Panc1 (cell line): Measurements from ENCODE around the gene PLXNC1. TPM values are rescaled to one million over a fixed set of nuclear protein-coding genes. Genes with fewer than 3 reads are reported as not detected.

Experiments used
- ATAC-seq: fragments of 200-7000 bp; cut with Tn5 transposase; 2 replicates; pipeline ENCODE4 v1.9.1; 2020; ENCODE audit warnings: mild to moderate bottlenecking, moderate library complexity
- BruUV-seq: library from RNA; stranded (reverse); fragments of 400-500 nt; replicated peaks from 2 replicates; lab custom pipeline; 2021; lab: Mats Ljungman, UMichigan
- CTCF ChIA-PET: fragments of 300-600 bp; sonication (Branson Sonifier 250); formaldehyde crosslinking; loops from one replicate; lab custom pipeline; 2022; ENCODE audit warnings: antibody characterized with exemption; lab: Charles Lee
- POLR2A ChIA-PET: fragments of 300-600 bp; sonication (Branson Sonifier 250); formaldehyde crosslinking; loops from one replicate; lab custom pipeline; 2022; ENCODE audit warnings: antibody characterized with exemption; lab: Charles Lee
- DNase-seq: peaks from one replicate; pipeline ENCODE4 v3.0.0-alpha.2; 2010; ENCODE audit warnings: low read depth, low spot score
- H3K27ac ChIP-seq: 2 replicates; pipeline ENCODE4 v1.5.1; 2011; ENCODE audit warnings: mild to moderate bottlenecking, low read length, inconsistent platforms
- H3K27me3 ChIP-seq: fragments of 200-500 bp; sonication (Bioruptor generic); 2 replicates; pipeline ENCODE4 v1.6.0; 2014; ENCODE audit warnings: low read length, inconsistent platforms; ENCODE audit not compliant: control insufficient read depth, insufficient read depth
- H3K36me3 ChIP-seq: fragments of 200-500 bp; sonication (Bioruptor generic); 2 replicates; pipeline ENCODE4 v1.5.1; 2014; ENCODE audit warnings: inconsistent platforms, mild to moderate bottlenecking, low read length, moderate library complexity; ENCODE audit not compliant: control insufficient read depth, insufficient read depth
- H3K4me1 ChIP-seq: 2 replicates; pipeline ENCODE4 v1.5.1; 2011; ENCODE audit warnings: inconsistent platforms, mild to moderate bottlenecking, low read length, moderate library complexity; ENCODE audit not compliant: control insufficient read depth, insufficient read depth
- H3K4me3 ChIP-seq, 2 experiments: 2 replicates each; pipeline ENCODE4 v1.5.1; 2011 to 2012; ENCODE audit warnings: low read depth in 2 of 2, low read length in 2 of 2, mild to moderate bottlenecking in 2 of 2, inconsistent platforms in 1 of 2, moderate library complexity in 1 of 2
- H3K9me3 ChIP-seq: fragments of 200-500 bp; sonication (Bioruptor generic); 2 replicates; pipeline ENCODE4 v1.5.1; 2014; ENCODE audit warnings: low read depth, mild to moderate bottlenecking, inconsistent platforms, low read length, moderate library complexity; ENCODE audit not compliant: control insufficient read depth, insufficient read depth
- POLR2AphosphoS5 ChIP-seq: IDR thresholded peaks from 2 replicates; pipeline ENCODE4 v1.6.1; 2012; ENCODE audit warnings: mild to moderate bottlenecking, low read depth, low read length, moderate library complexity
- SIN3A ChIP-seq: IDR thresholded peaks from 2 replicates; pipeline ENCODE4 v1.6.1; 2012; ENCODE audit warnings: low read depth, mild to moderate bottlenecking, low read length, moderate library complexity, borderline replicate concordance; ENCODE audit not compliant: insufficient read depth
- TCF7L2 ChIP-seq: IDR thresholded peaks from 2 replicates; pipeline ENCODE4 v1.6.1; 2011; ENCODE audit warnings: mild to moderate bottlenecking, low read depth, low read length, inconsistent platforms
- in situ Hi-C: cut with HindIII; loops from 2 replicates; pipeline ENCODE4 v1.10.0; 2016; ENCODE audit warnings: low sequenced_read_pairs, low pct_unique_long_range_greater_than_20kb
- intact Hi-C: fragments of 100-400 bp; cut with micrococcal nuclease; formaldehyde crosslinking; loops from one replicate; pipeline ENCODE4 v1.10.0; 2022; ENCODE audit not compliant: unreplicated experiment
- total RNA-seq: library from RNA; stranded (reverse); gene quantifications from one replicate; pipeline ENCODE4 v1.2.1, GENCODE V29; 2021; ENCODE audit not compliant: unreplicated experiment
- TF ChIP-seq, protein P1 (sequence below): fragments of 450-650 bp; IDR thresholded peaks from 2 replicates; pipeline ENCODE4 v1.5.1; 2017; ENCODE audit warnings: mild to moderate bottlenecking
- TF ChIP-seq, protein P2 (sequence below), 2 experiments: IDR thresholded peaks; 2 replicates each; pipeline ENCODE4 v1.6.1; 2011 to 2012; ENCODE audit warnings: low read depth in 2 of 2, control low read depth in 1 of 2, low read length in 1 of 2, mild to moderate bottlenecking in 1 of 2, moderate library complexity in 1 of 2; ENCODE audit not compliant: insufficient read depth in 1 of 2

Gene PLXNC1
- total RNA-seq, 1 experiment from 2014 or later = 0.57 TPM

- in situ Hi-C loops = no loop called here
- ChIA-PET POLR2A (no interaction called here), CTCF (no interaction called here)
- no TSS peak for BruUV-seq
- ATAC-seq = no peak
- TF ChIP-seq POLR2AphosphoS5 (no peak), SIN3A (no peak), TCF7L2 (no peak)
- TF ChIP-seq, protein P1, sequence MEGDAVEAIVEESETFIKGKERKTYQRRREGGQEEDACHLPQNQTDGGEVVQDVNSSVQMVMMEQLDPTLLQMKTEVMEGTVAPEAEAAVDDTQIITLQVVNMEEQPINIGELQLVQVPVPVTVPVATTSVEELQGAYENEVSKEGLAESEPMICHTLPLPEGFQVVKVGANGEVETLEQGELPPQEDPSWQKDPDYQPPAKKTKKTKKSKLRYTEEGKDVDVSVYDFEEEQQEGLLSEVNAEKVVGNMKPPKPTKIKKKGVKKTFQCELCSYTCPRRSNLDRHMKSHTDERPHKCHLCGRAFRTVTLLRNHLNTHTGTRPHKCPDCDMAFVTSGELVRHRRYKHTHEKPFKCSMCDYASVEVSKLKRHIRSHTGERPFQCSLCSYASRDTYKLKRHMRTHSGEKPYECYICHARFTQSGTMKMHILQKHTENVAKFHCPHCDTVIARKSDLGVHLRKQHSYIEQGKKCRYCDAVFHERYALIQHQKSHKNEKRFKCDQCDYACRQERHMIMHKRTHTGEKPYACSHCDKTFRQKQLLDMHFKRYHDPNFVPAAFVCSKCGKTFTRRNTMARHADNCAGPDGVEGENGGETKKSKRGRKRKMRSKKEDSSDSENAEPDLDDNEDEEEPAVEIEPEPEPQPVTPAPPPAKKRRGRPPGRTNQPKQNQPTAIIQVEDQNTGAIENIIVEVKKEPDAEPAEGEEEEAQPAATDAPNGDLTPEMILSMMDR = no peak
- TF ChIP-seq, protein P2, sequence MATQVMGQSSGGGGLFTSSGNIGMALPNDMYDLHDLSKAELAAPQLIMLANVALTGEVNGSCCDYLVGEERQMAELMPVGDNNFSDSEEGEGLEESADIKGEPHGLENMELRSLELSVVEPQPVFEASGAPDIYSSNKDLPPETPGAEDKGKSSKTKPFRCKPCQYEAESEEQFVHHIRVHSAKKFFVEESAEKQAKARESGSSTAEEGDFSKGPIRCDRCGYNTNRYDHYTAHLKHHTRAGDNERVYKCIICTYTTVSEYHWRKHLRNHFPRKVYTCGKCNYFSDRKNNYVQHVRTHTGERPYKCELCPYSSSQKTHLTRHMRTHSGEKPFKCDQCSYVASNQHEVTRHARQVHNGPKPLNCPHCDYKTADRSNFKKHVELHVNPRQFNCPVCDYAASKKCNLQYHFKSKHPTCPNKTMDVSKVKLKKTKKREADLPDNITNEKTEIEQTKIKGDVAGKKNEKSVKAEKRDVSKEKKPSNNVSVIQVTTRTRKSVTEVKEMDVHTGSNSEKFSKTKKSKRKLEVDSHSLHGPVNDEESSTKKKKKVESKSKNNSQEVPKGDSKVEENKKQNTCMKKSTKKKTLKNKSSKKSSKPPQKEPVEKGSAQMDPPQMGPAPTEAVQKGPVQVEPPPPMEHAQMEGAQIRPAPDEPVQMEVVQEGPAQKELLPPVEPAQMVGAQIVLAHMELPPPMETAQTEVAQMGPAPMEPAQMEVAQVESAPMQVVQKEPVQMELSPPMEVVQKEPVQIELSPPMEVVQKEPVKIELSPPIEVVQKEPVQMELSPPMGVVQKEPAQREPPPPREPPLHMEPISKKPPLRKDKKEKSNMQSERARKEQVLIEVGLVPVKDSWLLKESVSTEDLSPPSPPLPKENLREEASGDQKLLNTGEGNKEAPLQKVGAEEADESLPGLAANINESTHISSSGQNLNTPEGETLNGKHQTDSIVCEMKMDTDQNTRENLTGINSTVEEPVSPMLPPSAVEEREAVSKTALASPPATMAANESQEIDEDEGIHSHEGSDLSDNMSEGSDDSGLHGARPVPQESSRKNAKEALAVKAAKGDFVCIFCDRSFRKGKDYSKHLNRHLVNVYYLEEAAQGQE (IDR thresholded peaks at IDR 0.05; ENCODE audit: insufficient read depth in 1 of 2, low read depth in 2 of 2, low read length in 1 of 2) = no peak
- Histone ChIP-seq H3K4me1 (no peaks in the 10 kb centered on the region), H3K9me3 (peaks cover 38% of the 10 kb centered on the region; the same call in 1 of the 2 replicates), H3K36me3 (no peaks in the 10 kb centered on the region), H3K27ac (no peak overlapping the region), H3K27me3 (no peaks in the 10 kb centered on the region), H3K4me3 (no peak overlapping the region)
- intact Hi-C loops = no loop called here
- DNase-seq = no peak
These were observed 204.8 kb downstream of the PLXNC1 start for GRCh38 chr12:94353130-94353529.
